Stomach (tissue), 4 donors: ENCODE results near the gene ZBTB3.

Experiments used
- EP300 ChIP-seq: sonication (generic); formaldehyde crosslinking; IDR thresholded peaks from one replicate; pipeline ENCODE4 v1.6.1; 2017; ENCODE audit warnings: antibody characterized with exemption
- TF ChIP-seq, protein P1 (sequence below), 7 experiments: fragments of 450-650 bp in 4 of 7; fragments of 200-600 bp in 3 of 7; sonication (generic) in 3 of 7; IDR thresholded peaks; one replicate each; pipeline ENCODE4 v1.5.1; 2016 to 2019; ENCODE audit warnings: antibody characterized with exemption in 7 of 7, control low read depth in 2 of 7, mild to moderate bottlenecking in 1 of 7

DNA sequence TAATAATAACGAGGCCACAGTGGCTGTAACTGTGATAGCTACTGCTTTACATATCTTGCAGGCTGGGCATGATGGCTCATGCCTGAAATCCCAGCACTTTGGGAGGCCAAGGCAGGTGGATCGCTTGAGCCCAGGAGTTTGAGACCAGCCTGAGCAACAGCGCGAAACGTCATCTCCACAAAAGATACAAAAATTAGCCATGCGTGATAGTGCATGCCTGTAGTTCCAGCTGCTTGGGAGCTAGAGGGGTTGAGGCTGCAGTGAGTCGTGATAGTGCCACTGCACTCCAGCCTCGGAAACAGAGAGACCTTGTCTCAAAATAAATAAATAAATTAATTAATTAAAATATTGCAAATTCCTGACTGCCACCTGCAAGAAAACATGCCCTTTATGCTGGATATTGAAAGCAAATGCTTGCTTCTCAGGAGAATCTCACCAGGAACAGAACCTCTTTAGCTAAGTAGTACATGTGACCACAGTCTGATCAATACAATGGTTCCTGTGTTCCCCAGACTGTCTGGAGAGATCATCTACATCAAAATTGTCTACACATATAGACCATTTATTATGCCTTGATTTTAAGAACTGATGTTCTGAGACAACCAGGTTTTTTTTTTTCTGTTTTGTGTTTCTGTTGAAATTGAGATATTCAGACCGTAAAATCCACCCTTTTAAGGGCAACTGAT, 6.3 kb downstream of the ZBTB3 start:
- TF ChIP-seq, protein P1, sequence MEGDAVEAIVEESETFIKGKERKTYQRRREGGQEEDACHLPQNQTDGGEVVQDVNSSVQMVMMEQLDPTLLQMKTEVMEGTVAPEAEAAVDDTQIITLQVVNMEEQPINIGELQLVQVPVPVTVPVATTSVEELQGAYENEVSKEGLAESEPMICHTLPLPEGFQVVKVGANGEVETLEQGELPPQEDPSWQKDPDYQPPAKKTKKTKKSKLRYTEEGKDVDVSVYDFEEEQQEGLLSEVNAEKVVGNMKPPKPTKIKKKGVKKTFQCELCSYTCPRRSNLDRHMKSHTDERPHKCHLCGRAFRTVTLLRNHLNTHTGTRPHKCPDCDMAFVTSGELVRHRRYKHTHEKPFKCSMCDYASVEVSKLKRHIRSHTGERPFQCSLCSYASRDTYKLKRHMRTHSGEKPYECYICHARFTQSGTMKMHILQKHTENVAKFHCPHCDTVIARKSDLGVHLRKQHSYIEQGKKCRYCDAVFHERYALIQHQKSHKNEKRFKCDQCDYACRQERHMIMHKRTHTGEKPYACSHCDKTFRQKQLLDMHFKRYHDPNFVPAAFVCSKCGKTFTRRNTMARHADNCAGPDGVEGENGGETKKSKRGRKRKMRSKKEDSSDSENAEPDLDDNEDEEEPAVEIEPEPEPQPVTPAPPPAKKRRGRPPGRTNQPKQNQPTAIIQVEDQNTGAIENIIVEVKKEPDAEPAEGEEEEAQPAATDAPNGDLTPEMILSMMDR (IDR thresholded peaks at IDR 0.05) = no peak
- no peak for TF ChIP-seq EP300
